Epithelial cell of proximal tubule (primary cell): Measurements from ENCODE around the gene CXXC5. TPM values are rescaled to one million over a fixed set of nuclear protein-coding genes. Genes with fewer than 3 reads are reported as not detected.
"Not testable (repeated sequence)": the region's sequence is repeated elsewhere in the genome, so short reads cannot be mapped to it uniquely, and the experiment has no call there.

Experiments used
- DNase-seq: peaks from one replicate; pipeline ENCODE4 v3.0.0-alpha.2; 2011; ENCODE audit warnings: low read depth
- H3K4me3 ChIP-seq: 2 replicates; pipeline ENCODE4 v1.5.1; 2011; ENCODE audit warnings: low read depth, mild to moderate bottlenecking, low read length
- total RNA-seq: library from RNA; depleted of rRNA; stranded (reverse); fragments of >200 nt; gene quantifications from 2 replicates; pipeline ENCODE4 v1.2.3, GENCODE V29; 2015
- TF ChIP-seq, protein P1 (sequence below): conservative IDR thresholded peaks from 2 replicates; pipeline ENCODE4 v1.5.1; 2012; ENCODE audit warnings: low read depth, mild to moderate bottlenecking, low read length

CXXC5 gene
- total RNA-seq, 1 donor from 2014 or later: 56.4 TPM

DNA sequence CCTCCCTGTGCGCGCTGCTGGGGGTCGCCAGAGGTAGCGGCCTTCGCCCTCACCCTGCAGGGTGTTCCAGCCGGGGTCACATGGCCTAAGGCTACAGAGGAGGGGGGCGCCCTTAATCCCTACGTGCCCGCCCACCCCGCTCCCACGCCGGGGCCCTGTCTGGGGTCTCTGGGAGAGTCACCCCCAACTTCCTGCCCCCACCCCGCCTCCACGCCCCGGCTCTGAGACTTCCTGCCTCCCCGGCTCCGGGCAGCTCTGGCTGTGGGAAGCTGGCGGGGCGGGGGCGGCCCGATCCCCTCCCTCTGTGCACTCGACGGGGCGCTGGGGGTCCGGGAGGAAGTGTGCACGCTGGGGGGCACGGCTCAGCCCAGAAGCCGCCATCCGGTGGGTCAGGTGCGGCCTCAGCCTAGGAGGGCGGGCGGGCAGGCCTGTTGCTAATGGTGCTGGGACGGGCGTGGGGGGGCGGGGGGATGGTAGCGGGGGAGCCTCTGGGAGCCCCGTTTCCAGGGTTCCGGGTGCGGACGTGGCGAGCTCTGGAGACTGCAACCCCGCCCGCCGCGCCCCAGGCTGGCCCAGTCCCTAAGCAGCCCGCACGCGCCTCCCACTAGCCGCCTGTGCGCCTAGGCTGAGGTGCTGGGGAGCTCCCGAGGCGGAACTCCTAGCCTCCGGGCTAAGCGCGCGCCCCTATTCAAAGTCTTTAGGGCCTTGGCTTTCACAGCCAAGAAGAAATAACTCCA is 61.6 kb downstream of the CXXC5 start:
- peak overlapping the region; percentile 43 for H3K4me3 ChIP-seq
- TF ChIP-seq, protein P1, sequence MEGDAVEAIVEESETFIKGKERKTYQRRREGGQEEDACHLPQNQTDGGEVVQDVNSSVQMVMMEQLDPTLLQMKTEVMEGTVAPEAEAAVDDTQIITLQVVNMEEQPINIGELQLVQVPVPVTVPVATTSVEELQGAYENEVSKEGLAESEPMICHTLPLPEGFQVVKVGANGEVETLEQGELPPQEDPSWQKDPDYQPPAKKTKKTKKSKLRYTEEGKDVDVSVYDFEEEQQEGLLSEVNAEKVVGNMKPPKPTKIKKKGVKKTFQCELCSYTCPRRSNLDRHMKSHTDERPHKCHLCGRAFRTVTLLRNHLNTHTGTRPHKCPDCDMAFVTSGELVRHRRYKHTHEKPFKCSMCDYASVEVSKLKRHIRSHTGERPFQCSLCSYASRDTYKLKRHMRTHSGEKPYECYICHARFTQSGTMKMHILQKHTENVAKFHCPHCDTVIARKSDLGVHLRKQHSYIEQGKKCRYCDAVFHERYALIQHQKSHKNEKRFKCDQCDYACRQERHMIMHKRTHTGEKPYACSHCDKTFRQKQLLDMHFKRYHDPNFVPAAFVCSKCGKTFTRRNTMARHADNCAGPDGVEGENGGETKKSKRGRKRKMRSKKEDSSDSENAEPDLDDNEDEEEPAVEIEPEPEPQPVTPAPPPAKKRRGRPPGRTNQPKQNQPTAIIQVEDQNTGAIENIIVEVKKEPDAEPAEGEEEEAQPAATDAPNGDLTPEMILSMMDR: no peak
- DNase-seq: no peak

GRCh38 chr5:139710319-139711066 is 62.3 kb downstream of the CXXC5 start:
- DNase-seq: no peak
- peak overlapping the region; percentile 59 for H3K4me3 ChIP-seq
- TF ChIP-seq, protein P1: no peak

DNA sequence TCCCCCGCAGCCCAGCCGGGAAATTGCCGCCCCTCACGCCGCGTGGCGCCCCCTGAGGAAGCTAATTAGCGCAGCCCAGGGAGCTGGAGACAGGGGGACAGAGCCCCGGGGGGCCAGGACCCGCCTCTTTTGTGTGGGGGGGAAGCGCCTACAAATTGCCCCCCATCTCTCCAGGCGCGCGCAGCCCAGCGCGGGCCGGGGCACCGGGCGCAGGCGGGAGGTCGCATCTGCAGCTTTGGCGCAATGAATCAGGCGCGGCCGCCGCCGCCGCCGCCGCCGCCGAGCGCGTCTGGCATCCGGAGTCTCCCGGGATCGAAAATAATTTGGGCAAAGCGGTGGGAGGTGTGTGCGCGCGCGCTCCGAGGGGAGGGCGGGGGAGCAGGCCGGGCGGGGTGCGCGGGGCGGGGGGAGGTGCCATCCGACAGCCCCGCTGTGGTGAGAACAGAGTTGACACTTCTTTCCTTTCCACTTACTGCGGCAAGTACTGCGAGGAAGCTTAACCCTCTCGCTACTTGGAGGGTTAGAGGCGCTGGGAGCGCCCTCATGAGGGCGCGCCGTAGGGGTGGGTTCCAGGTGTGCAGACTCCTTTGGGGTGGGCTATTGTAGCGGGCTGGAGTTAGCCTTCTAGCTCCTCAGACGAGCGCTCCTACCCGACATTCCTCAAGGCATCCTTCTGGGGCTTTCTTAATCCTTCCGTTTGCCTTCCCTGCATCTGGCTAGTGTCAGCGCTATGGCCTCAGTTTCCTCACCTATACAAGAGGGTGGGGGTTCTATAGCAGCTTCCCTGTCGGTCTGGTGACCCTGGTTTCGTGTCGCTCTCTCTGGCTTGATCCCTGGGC is 63.1 kb downstream of the CXXC5 start:
- DNase-seq: no peak
- peak overlapping the region; percentile 59 for H3K4me3 ChIP-seq
- TF ChIP-seq, protein P1: peak; percentile 39

DNA sequence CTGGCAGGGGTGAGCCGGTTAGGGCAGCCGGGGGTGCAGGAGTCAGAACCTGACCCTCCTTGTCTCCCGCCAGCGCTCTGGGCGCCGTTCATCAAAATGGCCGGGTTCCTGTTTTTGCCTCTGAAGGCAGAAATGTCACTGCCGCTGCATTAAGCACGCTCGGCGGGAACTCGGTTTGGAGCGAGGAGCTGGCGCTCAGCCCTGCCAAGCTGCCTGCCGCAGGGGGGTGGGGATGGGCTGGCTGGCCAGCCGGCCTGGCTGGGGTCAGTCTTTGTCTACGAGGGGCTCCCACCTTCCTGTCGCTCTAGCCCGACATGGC is 63.7 kb downstream of the CXXC5 start:
- no peak for DNase-seq
- no peak overlapping the region for H3K4me3 ChIP-seq
- TF ChIP-seq, protein P1: no peak

DNA sequence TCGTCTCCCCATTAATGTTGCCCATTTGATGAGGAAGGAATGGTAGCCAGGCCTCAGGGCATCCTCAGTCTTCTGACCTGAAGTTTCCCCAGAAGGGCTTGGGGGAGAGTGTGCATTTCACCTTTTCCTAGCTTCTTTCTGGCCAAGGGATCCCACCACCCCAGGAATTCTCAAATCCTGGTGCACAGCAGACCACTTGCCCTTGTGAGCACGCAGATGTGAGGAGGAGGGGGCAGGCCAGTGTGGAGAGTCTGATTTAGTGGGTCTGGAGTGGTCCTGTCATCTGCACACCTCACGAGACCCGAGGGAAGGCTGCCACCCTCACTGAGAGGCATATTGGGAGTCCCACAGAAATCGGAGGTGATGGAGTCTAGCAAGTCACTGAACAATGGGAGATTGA is 64.3 kb downstream of the CXXC5 start:
- H3K4me3 ChIP-seq: no peak overlapping the region
- DNase-seq: no peak
- TF ChIP-seq, protein P1: no peak

DNA sequence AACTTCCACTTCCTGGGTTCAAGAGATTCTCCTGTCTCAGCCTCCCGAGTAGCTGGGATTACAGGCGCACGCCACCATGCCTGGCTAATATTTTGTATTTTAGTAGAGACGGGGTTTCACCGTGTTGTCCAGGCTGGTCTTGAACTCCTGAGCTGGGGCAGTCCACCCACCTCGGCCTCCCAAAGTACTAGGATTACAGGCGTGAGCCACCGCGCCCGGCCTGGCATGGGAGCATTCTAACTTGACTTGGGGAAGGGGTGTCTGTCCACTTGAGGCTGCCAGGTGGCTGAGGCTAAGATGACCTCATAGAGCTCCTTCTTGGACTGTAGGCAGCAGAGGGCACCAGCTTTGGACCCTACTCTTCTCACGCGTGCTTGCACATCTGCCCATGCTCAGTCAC is 65.7 kb downstream of the CXXC5 start:
- not testable (repeated sequence) for H3K4me3 ChIP-seq, DNase-seq

DNA sequence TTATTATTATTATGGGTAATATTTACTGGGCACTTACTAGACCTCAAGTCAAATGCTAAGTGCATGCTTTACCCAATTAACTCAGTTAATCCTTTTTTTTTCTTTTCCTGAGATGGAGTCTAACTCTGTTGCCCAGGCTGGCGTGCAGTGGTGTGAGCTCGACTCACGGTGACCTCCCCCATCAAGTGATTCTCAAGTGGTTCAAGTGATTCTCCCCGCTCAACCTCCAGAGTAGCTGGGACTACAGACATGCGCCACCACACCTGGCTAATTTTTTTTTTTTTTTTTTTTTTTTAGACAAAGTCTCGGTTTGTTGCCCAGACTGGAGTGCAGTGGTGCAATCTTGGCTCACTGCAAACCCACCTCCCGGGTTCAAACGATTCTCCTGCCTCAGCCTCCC is 69.1 kb downstream of the CXXC5 start:
- H3K4me3 ChIP-seq: no peak overlapping the region
- TF ChIP-seq, protein P1: no peak
- no peak for DNase-seq

GRCh38 chr5:139718403-139718802 is 70.3 kb downstream of the CXXC5 start:
- not testable (repeated sequence) for H3K4me3 ChIP-seq, DNase-seq

DNA sequence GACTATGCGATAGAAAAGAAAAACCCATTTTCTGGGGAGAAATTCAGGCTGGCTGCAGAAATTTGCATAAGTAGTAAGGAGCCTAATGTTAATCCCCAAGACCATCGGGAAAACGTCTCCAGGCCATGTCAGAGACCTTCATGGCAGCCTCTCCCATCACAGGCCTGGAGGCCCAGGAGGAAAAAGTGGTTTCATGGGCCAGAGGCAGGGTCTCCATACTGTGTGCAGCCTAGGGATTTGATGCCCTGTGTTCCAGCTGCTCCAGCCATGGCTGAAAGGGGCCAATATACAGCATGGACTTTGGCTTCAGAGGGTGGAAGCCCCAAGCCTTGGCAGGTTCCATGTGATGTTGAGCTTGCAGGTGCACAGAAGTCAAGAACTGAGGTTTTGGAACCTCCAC is 71.8 kb downstream of the CXXC5 start:
- DNase-seq, H3K4me3 ChIP-seq: not testable (repeated sequence)
